GM21381 (cell line): ENCODE data around the gene ZNF622.

ENCODE experiments used
- ATAC-seq: cut with Tn5 transposase; IDR thresholded peaks from one replicate; pipeline ENCODE4 v1.9.1; 2021; ENCODE audit warnings: mild to moderate bottlenecking, moderate library complexity; ENCODE audit not compliant: unreplicated experiment

The ZNF622 gene

GRCh38 chr5:16465544-16466432 is at the start of gene ZNF622:
Gene ZNF622 (minus strand): TSS chr5:16465800. CDS start chr5:16465665, 135 bp downstream.
- peak; percentile 85 for ATAC-seq

- no peak for ATAC-seq
These were observed 44.5 kb upstream of the ZNF622 start for GRCh38 chr5:16510098-16510497.

GRCh38 chr5:16508730-16509531 is 43.3 kb upstream of the ZNF622 start:
- no peak for ATAC-seq

GRCh38 chr5:16507716-16508115 is 42.1 kb upstream of the ZNF622 start:
- no peak for ATAC-seq

- no peak for ATAC-seq
These were observed 40.3 kb upstream of the ZNF622 start for GRCh38 chr5:16505904-16506303.

- no peak for ATAC-seq
These were observed 39.7 kb upstream of the ZNF622 start for GRCh38 chr5:16505140-16505891.

- no peak for ATAC-seq
These were observed 39.0 kb upstream of the ZNF622 start for GRCh38 chr5:16504571-16504970.

- ATAC-seq, result no peak
These were observed 37.3 kb upstream of the ZNF622 start for GRCh38 chr5:16502866-16503265.

- ATAC-seq, result no peak
These were observed 34.4 kb upstream of the ZNF622 start for GRCh38 chr5:16500024-16500423.

- ATAC-seq, result no peak
These were observed 31.9 kb upstream of the ZNF622 start for GRCh38 chr5:16497546-16497945.

GRCh38 chr5:16493261-16493660 is 27.7 kb upstream of the ZNF622 start:
- ATAC-seq, result no peak

- no peak for ATAC-seq
These were observed 27.0 kb upstream of the ZNF622 start for GRCh38 chr5:16492398-16493140.

GRCh38 chr5:16490911-16491310 is 25.3 kb upstream of the ZNF622 start:
- no peak for ATAC-seq

- ATAC-seq, result peak; percentile 59
These were observed 23.8 kb upstream of the ZNF622 start for GRCh38 chr5:16489322-16489791.

GRCh38 chr5:16487456-16487855 is 21.9 kb upstream of the ZNF622 start:
- no peak for ATAC-seq

GRCh38 chr5:16486711-16487111 is 21.1 kb upstream of the ZNF622 start:
- ATAC-seq, result no peak

GRCh38 chr5:16485656-16486055 is 20.1 kb upstream of the ZNF622 start:
- ATAC-seq, result no peak

- no peak for ATAC-seq
These were observed 18.5 kb upstream of the ZNF622 start for GRCh38 chr5:16484081-16484480.

GRCh38 chr5:16483361-16483760 is 17.8 kb upstream of the ZNF622 start:
- ATAC-seq, result no peak

GRCh38 chr5:16482891-16483290 is 17.3 kb upstream of the ZNF622 start:
- no peak for ATAC-seq
